H9 (cell line): ENCODE results near the gene C19orf73. TPM values are rescaled to one million over a fixed set of nuclear protein-coding genes. Genes with fewer than 3 reads are reported as not detected.

Experiments used
- DNase-seq: peaks from one replicate; pipeline ENCODE4 v3.0.0-alpha.2; 2017
- H2AFZ ChIP-seq: one replicate; pipeline ENCODE4 v1.6.1; 2013; ENCODE audit warnings: mild to moderate bottlenecking, low read length, control low read depth, moderate library complexity
- H2AK5ac ChIP-seq: 2 replicates; pipeline ENCODE4 v1.6.1; 2013; ENCODE audit warnings: low read length, control low read depth, mixed read lengths; ENCODE audit not compliant: insufficient read length
- H2BK120ac ChIP-seq: one replicate; pipeline ENCODE4 v1.6.1; 2013; ENCODE audit warnings: low read depth, mild to moderate bottlenecking, low read length, control low read depth, inconsistent platforms; ENCODE audit not compliant: poor library complexity, severe bottlenecking
- H2BK12ac ChIP-seq: 2 replicates; pipeline ENCODE4 v1.6.1; 2013; ENCODE audit warnings: low read length, control low read depth, mixed read lengths, low read depth; ENCODE audit not compliant: insufficient read length
- H2BK15ac ChIP-seq: 2 replicates; pipeline ENCODE4 v1.6.1; 2013; ENCODE audit warnings: low read depth, low read length, control low read depth
- H2BK20ac ChIP-seq: one replicate; pipeline ENCODE4 v1.6.1; 2013; ENCODE audit warnings: low read depth, mild to moderate bottlenecking, low read length, control low read depth, inconsistent platforms; ENCODE audit not compliant: poor library complexity, severe bottlenecking
- H2BK5ac ChIP-seq: 2 replicates; pipeline ENCODE4 v1.6.1; 2013; ENCODE audit warnings: low read length, control low read depth, mixed read lengths; ENCODE audit not compliant: insufficient read length
- H3K14ac ChIP-seq: 2 replicates; pipeline ENCODE4 v1.6.1; 2013; ENCODE audit warnings: low read length, control low read depth; ENCODE audit not compliant: insufficient read depth
- H3K18ac ChIP-seq: 2 replicates; pipeline ENCODE4 v1.6.1; 2013; ENCODE audit warnings: low read depth, mild to moderate bottlenecking, mixed read lengths, low read length, control low read depth; ENCODE audit not compliant: insufficient read length
- H3K23ac ChIP-seq: 2 replicates; pipeline ENCODE4 v1.6.1; 2013; ENCODE audit warnings: low read length, control low read depth, mixed read lengths, low read depth; ENCODE audit not compliant: insufficient read length
- H3K23me2 ChIP-seq: 2 replicates; pipeline ENCODE4 v1.6.1; 2013; ENCODE audit warnings: low read depth, mild to moderate bottlenecking, mixed read lengths, low read length, control low read depth; ENCODE audit not compliant: insufficient read length, poor library complexity, severe bottlenecking
- H3K27ac ChIP-seq: 2 replicates; pipeline ENCODE4 v1.5.1; 2013; ENCODE audit warnings: low read length, control low read depth, mixed read lengths, low read depth; ENCODE audit not compliant: insufficient read length
- H3K27me3 ChIP-seq: 2 replicates; pipeline ENCODE4 v1.6.1; 2013; ENCODE audit warnings: low read length, control low read depth, inconsistent platforms; ENCODE audit not compliant: insufficient read depth
- H3K4ac ChIP-seq: 2 replicates; pipeline ENCODE4 v1.6.1; 2013; ENCODE audit warnings: low read depth, mild to moderate bottlenecking, control low read depth, inconsistent platforms, low read length, moderate library complexity
- H3K4me1 ChIP-seq: 2 replicates; pipeline ENCODE4 v1.6.1; 2013; ENCODE audit warnings: low read length, control low read depth, inconsistent platforms; ENCODE audit not compliant: insufficient read depth
- H3K4me2 ChIP-seq: 2 replicates; pipeline ENCODE4 v1.6.1; 2013; ENCODE audit warnings: low read length, control low read depth, mixed read lengths; ENCODE audit not compliant: insufficient read length, insufficient read depth
- H3K56ac ChIP-seq: 2 replicates; pipeline ENCODE4 v1.6.1; 2013; ENCODE audit warnings: low read depth, mild to moderate bottlenecking, mixed read lengths, low read length, control low read depth; ENCODE audit not compliant: insufficient read length
- H3K79me1 ChIP-seq: 2 replicates; pipeline ENCODE4 v1.6.1; 2013; ENCODE audit warnings: low read depth, mild to moderate bottlenecking, moderate library complexity, low read length, control low read depth, inconsistent platforms; ENCODE audit not compliant: insufficient read depth, poor library complexity, severe bottlenecking
- H3K79me2 ChIP-seq: 2 replicates; pipeline ENCODE4 v1.6.1; 2013; ENCODE audit warnings: low read length, control low read depth, inconsistent platforms; ENCODE audit not compliant: insufficient read depth
- H3K9ac ChIP-seq: 2 replicates; pipeline ENCODE4 v1.6.1; 2013; ENCODE audit warnings: low read length, control low read depth, mixed read lengths; ENCODE audit not compliant: insufficient read length; ENCODE audit errors: extremely low read depth
- H3K9me3 ChIP-seq: one replicate; pipeline ENCODE4 v1.6.1; 2013; ENCODE audit warnings: low read depth, low read length, inconsistent platforms; ENCODE audit not compliant: control insufficient read depth
- H3T11ph ChIP-seq: one replicate; pipeline ENCODE4 v1.6.1; 2013; ENCODE audit warnings: mild to moderate bottlenecking, low read length, control low read depth, inconsistent platforms
- H4K20me1 ChIP-seq: one replicate; pipeline ENCODE4 v1.6.1; 2013; ENCODE audit not compliant: control insufficient read depth, insufficient read length, insufficient read depth
- H4K5ac ChIP-seq: 2 replicates; pipeline ENCODE4 v1.6.1; 2013; ENCODE audit warnings: low read depth, mild to moderate bottlenecking, mixed read lengths, low read length, control low read depth; ENCODE audit not compliant: insufficient read length
- H4K8ac ChIP-seq: replicated peaks from 2 replicates; pipeline ENCODE4 v1.6.1; 2013; ENCODE audit warnings: low read length, control low read depth, mixed read lengths, low read depth; ENCODE audit not compliant: insufficient read length
- H4K91ac ChIP-seq: 2 replicates; pipeline ENCODE4 v1.6.1; 2013; ENCODE audit warnings: low read depth, mild to moderate bottlenecking, moderate library complexity, mixed read lengths, low read length, control low read depth; ENCODE audit not compliant: insufficient read length
- H3K27ac Mint-ChIP-seq, 3 experiments: 2 replicates in 2 of 3; 3 replicates in 1 of 3; pipeline ENCODE4 v1.8.0; 2020 to 2021; ENCODE audit warnings: mixed read lengths in 3 of 3, mild to moderate bottlenecking in 1 of 3, moderate library complexity in 1 of 3
- H3K27me3 Mint-ChIP-seq: 2 replicates; pipeline ENCODE4 v1.8.0; 2021; ENCODE audit warnings: low read depth, mild to moderate bottlenecking, moderate library complexity, mixed read lengths
- H3K36me3 Mint-ChIP-seq, 3 experiments: 2 replicates in 2 of 3; 3 replicates in 1 of 3; pipeline ENCODE4 v1.8.0; 2020 to 2021; ENCODE audit warnings: low read depth in 3 of 3, mixed read lengths in 3 of 3; ENCODE audit not compliant: insufficient read depth in 1 of 3
- H3K4me1 Mint-ChIP-seq, 2 experiments: 2 replicates each; pipeline ENCODE4 v1.8.0; 2020; ENCODE audit warnings: mixed read lengths in 2 of 2
- H3K4me3 Mint-ChIP-seq, 2 experiments: 2 replicates in 1 of 2; 3 replicates in 1 of 2; pipeline ENCODE4 v1.8.0; 2020 to 2021; ENCODE audit warnings: mild to moderate bottlenecking in 2 of 2, mixed read lengths in 2 of 2, moderate library complexity in 1 of 2
- H3K9me3 Mint-ChIP-seq, 2 experiments: 2 replicates in 1 of 2; 3 replicates in 1 of 2; pipeline ENCODE4 v1.8.0; 2020; ENCODE audit warnings: mild to moderate bottlenecking in 2 of 2, mixed read lengths in 2 of 2, moderate library complexity in 1 of 2
- WGBS: extraction: QIAGEN DNeasy Blood & Tissue Kit; methylation state at CpG from one replicate; pipeline ENCODE4 v1.1.7; 2013; ENCODE audit warnings: missing lambda C conversion rate, low lambda C conversion rate, mixed read lengths; ENCODE audit not compliant: insufficient read length; ENCODE audit errors: extremely low coverage; 5-methylcytosine and 5-hydroxymethylcytosine counted together
- total RNA-seq: library from RNA; stranded (reverse); gene quantifications from 2 replicates; pipeline ENCODE4 v1.2.1, GENCODE V29; 2021
- TF ChIP-seq, protein P1 (sequence below): fragments of 200-600 bp; sonication (generic); conservative IDR thresholded peaks from 3 replicates; pipeline ENCODE4 v1.8.0; 2021; ENCODE audit warnings: antibody characterized with exemption, mild to moderate bottlenecking

Gene C19orf73
- total RNA-seq, 1 experiment from 2014 or later, result 1.1 TPM

DNA sequence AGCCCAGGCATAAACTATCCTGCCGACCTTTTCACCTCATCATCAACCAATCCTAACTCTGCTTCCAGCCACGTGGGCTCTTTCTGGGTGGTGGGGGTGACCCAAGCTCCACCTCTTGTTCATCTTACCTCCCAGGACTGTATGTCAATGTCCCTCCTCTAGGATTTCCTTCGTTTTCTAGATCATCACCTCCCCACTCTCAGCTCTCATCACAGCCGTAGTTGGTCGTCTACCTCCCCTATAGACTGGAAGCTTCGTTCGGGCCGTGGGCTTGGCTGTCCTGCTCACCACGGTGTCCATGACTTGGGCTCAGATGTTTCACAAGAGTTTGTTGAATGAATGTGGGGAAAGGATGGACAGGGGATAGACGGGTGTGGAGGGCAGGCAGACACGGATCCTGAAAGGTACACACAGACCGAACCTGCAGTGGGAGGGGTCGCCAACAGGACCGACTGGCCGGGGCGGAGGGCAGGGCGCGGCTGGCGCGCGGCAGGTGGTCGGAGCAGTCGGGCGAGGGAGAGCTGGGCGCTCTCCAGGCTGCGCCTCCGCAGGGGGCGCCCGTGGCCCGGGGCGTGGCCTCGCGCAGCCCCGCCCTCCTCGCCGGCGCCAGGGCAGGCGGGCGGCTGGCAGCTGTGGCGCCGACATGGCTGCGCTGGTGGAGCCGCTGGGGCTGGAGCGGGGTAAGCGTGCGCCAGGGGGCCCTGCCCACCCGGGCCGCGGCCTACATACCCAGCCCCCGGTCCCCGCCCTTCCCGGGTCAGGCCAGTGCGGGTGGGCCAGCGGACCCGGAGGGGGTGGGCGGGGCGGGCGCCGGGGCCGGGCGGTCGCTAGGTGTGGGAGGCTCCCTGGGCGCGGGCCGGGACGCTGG is 4.9 kb downstream of the C19orf73 start, which contains the start of gene LIN7B:
Gene LIN7B (plus strand): TSS at position 609 of the 868 bp plus-strand sequence. CDS start 35 bp downstream, at position 644.
- H2AFZ ChIP-seq, result no peak within 1 kb of the TSS
- no peak within 1 kb of the TSS for H3K23ac ChIP-seq
- H3K79me1 ChIP-seq, result no peaks in the 10 kb centered on the region
- H3K4me1 ChIP-seq, result peaks cover 3% of the 10 kb centered on the region; the same call in 1 of the 2 replicates
- no peak within 1 kb of the TSS for H2BK120ac ChIP-seq
- H3K4ac ChIP-seq, result no peak within 1 kb of the TSS
- H2BK5ac ChIP-seq, result no peak within 1 kb of the TSS
- H4K8ac ChIP-seq, result no peak within 1 kb of the TSS
- H3T11ph ChIP-seq, result no peak within 1 kb of the TSS
- no peak within 1 kb of the TSS for H2BK20ac ChIP-seq
- WGBS, result no CpG with 5 or more reads among the region's 66 CpGs
- no peak within 1 kb of the TSS for H2AK5ac ChIP-seq
- TF ChIP-seq, protein P1, sequence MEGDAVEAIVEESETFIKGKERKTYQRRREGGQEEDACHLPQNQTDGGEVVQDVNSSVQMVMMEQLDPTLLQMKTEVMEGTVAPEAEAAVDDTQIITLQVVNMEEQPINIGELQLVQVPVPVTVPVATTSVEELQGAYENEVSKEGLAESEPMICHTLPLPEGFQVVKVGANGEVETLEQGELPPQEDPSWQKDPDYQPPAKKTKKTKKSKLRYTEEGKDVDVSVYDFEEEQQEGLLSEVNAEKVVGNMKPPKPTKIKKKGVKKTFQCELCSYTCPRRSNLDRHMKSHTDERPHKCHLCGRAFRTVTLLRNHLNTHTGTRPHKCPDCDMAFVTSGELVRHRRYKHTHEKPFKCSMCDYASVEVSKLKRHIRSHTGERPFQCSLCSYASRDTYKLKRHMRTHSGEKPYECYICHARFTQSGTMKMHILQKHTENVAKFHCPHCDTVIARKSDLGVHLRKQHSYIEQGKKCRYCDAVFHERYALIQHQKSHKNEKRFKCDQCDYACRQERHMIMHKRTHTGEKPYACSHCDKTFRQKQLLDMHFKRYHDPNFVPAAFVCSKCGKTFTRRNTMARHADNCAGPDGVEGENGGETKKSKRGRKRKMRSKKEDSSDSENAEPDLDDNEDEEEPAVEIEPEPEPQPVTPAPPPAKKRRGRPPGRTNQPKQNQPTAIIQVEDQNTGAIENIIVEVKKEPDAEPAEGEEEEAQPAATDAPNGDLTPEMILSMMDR, result peak; percentile 35; the same call in 2 of the 3 replicates
- no peaks in the 10 kb centered on the region for H3K23me2 ChIP-seq
- no peak within 1 kb of the TSS for H2BK15ac ChIP-seq
- H3K14ac ChIP-seq, result no peak within 1 kb of the TSS
- H3K4me2 ChIP-seq, result peak within 1 kb of the TSS; percentile 62
- H3K27ac Mint-ChIP-seq, result peak within 1 kb of the TSS; percentile 10 to 53 (median 46); a peak in 5 of 7 replicates
- DNase-seq, result peak; percentile 72
- H3K36me3 Mint-ChIP-seq, result peaks cover 3 to 9% (median 5%) of the 10 kb centered on the region in 3 experiments; a peak in 6 of 7 replicates
- H4K20me1 ChIP-seq, result no peaks in the 10 kb centered on the region
- H3K27me3 Mint-ChIP-seq, result peaks cover 8% of the 10 kb centered on the region
- peaks cover 18 to 25% of the 10 kb centered on the region in 2 experiments for H3K4me1 Mint-ChIP-seq
- no peak within 1 kb of the TSS for H4K91ac ChIP-seq
- no peaks in the 10 kb centered on the region for H3K79me2 ChIP-seq
- H3K9me3 Mint-ChIP-seq, result no peaks in the 10 kb centered on the region; a peak in 1 of 5 replicates
- H3K18ac ChIP-seq, result no peak within 1 kb of the TSS
- no peak within 1 kb of the TSS for H2BK12ac ChIP-seq
- no peaks in the 10 kb centered on the region for H3K27me3 ChIP-seq
- H3K4me3 Mint-ChIP-seq, result peak within 1 kb of the TSS; percentile 71 to 86
- H3K56ac ChIP-seq, result no peak within 1 kb of the TSS
- no peak within 1 kb of the TSS for H4K5ac ChIP-seq
- no peak within 1 kb of the TSS for H3K9ac ChIP-seq
- H3K9me3 ChIP-seq, result no peaks in the 10 kb centered on the region
- H3K27ac ChIP-seq, result no peak within 1 kb of the TSS
